RWPE1 (cell line): ENCODE results near the gene SETBP1.

Source experiments
- CTCF ChIA-PET: fragments of 350-600 bp; sonication (Branson Sonifier 250); formaldehyde crosslinking; extraction: SDS; loops from one replicate; lab custom pipeline; 2021; lab: Yijun Ruan, JAX
- POLR2A ChIA-PET: fragments of 400-600 bp; formaldehyde crosslinking; extraction: SDS; loops from one replicate; lab custom pipeline; 2020; ENCODE audit warnings: antibody characterized with exemption; ENCODE audit not compliant: low non-redundant PET; lab: Yijun Ruan, JAX
- DNase-seq: peaks from one replicate; pipeline ENCODE4 v3.0.0; 2012; ENCODE audit warnings: low spot score
- H3K27ac ChIP-seq: fragments of 450-650 bp; 2 replicates; pipeline ENCODE4 v1.5.1; 2017
- CTCF ChIP-seq: fragments of 450-650 bp; conservative IDR thresholded peaks from 2 replicates; pipeline ENCODE4 v1.5.1; 2017; ENCODE audit warnings: low read depth, mild to moderate bottlenecking

Gene SETBP1

GRCh38 chr18:44743631-44744030 lies 62.9 kb downstream of the SETBP1 start:
- ChIA-PET CTCF (no interaction called here), POLR2A (no interaction called here)
- no peak for DNase-seq

GRCh38 chr18:44744161-44745121 lies 63.8 kb downstream of the SETBP1 start:
- no peak overlapping the region for H3K27ac ChIP-seq
- DNase-seq = no peak
- no peak for TF ChIP-seq CTCF
- CTCF ChIA-PET = interaction anchor here (0.6 kb wide), 1 partner anchor 117 kb away, joined by 3 read pairs; no protein-coding TSS in a partner anchor
- POLR2A ChIA-PET = no interaction called here

More at GRCh38 chr18:44743631-44744030, 62.9 kb downstream of the SETBP1 start:
- H3K27ac ChIP-seq = no peak overlapping the region
- TF ChIP-seq CTCF = no peak

GRCh38 chr18:44747157-44747556 lies 66.5 kb downstream of the SETBP1 start:
- no peak overlapping the region for H3K27ac ChIP-seq
- POLR2A ChIA-PET = no interaction called here
- CTCF ChIA-PET = interaction anchor here (0.6 to 0.7 kb wide), 2 partner anchors 440 to 908 kb away, joined by 3 to 6 read pairs; no protein-coding TSS in a partner anchor
- no peak for DNase-seq
- TF ChIP-seq CTCF = no peak

DNA sequence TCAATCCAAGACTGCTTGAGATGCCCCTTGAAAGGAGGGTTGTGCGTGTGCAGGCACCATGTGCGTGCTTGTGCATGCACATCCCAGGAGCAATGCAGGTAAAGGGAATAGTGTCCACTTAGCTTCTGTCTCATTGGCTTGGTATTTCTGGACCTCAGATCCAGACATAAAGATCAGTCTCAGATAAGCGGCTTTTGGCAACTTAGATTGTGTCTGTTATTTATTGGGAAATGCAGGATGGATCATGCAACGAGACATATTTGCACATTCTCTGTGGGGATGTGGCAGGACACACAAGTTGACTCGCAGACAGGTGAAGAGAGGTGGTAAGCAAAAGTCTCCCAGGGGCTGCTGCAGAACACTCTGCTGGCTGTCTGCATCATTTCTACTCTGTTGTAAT lies 67.9 kb downstream of the SETBP1 start:
- ChIA-PET CTCF (no interaction called here), POLR2A (no interaction called here)
- H3K27ac ChIP-seq = no peak overlapping the region
- DNase-seq = no peak
- TF ChIP-seq CTCF = no peak

- ChIA-PET CTCF (no interaction called here), POLR2A (no interaction called here)
- no peak for DNase-seq
- H3K27ac ChIP-seq = no peak overlapping the region
- no peak for TF ChIP-seq CTCF
Measured at GRCh38 chr18:44750774-44751173, 70.1 kb downstream of the SETBP1 start.

DNA sequence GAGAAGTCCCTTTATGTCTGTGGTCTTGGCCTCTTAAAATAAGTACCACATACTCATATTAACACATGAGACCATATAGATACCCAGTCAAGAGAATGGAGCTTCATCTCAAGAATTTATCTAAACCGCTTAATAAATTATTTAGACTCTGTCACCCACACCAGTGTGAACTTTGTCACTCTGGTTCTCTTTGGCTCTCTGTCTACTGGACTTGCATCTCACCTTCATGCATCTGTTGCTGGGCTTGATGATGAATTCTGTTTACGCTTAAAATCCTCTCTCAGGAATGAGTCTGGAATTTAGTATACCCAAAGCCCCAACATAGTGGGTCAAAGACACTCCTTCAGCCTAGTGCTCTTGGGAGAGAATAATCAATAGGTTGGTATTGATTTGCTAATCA lies 73.9 kb downstream of the SETBP1 start:
- ChIA-PET CTCF (no interaction called here), POLR2A (no interaction called here)
- TF ChIP-seq CTCF = no peak
- DNase-seq = no peak
- H3K27ac ChIP-seq = no peak overlapping the region
